ENCODE data around the gene ABCD1.

The ABCD1 gene

DNA sequence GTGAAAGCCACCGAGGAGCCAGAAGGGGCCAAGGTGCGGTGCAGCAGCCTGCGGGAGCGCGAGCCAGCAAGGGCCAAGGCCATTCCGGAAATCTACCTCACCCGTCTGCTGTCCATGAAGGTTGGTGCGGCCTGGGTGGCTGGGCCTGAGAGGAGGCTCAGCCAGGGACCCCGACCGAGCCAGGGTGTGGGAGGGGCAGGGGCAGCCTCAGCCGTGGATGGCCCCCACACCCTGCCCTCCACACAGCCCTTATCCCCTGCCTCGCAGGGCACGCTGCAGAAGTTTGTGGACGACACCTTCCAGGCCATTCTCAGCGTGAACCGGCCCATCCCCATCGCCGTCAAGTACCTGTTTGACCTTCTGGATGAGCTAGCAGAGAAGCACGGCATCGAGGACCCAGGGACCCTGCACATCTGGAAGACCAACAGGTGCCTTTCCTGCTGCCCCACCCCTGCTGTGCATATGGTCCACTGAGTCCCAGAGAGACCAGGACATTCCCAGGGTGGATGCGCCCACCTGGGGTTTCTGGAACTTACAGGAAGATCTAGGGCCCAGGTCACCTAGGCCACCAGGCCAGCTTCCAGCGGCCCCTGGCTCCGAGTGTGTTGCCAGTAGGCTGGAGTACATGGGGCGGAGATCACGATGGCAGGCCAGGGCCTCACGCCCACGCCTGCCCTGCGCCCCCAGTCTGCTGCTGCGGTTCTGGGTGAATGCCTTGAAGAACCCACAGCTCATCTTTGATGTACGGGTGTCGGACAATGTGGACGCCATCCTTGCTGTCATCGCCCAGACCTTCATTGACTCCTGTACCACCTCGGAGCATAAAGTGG, 52.8 kb downstream of the ABCD1 start:
- DNase-seq (ENCODE audit: low read depth): no peak
- H3K4me3 ChIP-seq (ENCODE audit: low read length): no peak overlapping the region
- TF ChIP-seq, protein P1, sequence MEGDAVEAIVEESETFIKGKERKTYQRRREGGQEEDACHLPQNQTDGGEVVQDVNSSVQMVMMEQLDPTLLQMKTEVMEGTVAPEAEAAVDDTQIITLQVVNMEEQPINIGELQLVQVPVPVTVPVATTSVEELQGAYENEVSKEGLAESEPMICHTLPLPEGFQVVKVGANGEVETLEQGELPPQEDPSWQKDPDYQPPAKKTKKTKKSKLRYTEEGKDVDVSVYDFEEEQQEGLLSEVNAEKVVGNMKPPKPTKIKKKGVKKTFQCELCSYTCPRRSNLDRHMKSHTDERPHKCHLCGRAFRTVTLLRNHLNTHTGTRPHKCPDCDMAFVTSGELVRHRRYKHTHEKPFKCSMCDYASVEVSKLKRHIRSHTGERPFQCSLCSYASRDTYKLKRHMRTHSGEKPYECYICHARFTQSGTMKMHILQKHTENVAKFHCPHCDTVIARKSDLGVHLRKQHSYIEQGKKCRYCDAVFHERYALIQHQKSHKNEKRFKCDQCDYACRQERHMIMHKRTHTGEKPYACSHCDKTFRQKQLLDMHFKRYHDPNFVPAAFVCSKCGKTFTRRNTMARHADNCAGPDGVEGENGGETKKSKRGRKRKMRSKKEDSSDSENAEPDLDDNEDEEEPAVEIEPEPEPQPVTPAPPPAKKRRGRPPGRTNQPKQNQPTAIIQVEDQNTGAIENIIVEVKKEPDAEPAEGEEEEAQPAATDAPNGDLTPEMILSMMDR (conservative IDR thresholded peaks at IDR 0.05; ENCODE audit: low read depth, low read length): no peak

DNA sequence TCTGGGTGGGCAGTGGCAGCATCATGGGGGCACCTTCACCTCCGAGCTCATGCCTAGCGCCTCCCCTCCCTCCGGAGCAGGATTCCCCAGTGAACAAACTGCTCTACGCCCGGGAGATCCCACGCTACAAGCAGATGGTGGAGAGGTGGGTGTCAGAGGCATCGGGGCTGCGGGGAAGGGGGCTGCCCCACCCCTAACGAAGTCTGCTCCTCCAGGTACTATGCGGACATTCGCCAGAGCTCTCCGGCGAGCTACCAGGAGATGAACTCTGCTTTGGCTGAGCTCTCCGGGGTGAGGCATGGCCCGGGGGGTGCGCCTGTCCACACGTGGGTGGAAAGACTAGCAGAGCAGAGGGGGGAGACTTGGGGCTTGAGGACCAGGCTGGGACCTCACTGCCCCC, 53.5 kb downstream of the ABCD1 start:
- TF ChIP-seq, protein P1 (conservative IDR thresholded peaks at IDR 0.05; ENCODE audit: low read depth, low read length): no peak
- no peak overlapping the region for H3K4me3 ChIP-seq (ENCODE audit: low read length)
- DNase-seq (ENCODE audit: low read depth): no peak

DNA sequence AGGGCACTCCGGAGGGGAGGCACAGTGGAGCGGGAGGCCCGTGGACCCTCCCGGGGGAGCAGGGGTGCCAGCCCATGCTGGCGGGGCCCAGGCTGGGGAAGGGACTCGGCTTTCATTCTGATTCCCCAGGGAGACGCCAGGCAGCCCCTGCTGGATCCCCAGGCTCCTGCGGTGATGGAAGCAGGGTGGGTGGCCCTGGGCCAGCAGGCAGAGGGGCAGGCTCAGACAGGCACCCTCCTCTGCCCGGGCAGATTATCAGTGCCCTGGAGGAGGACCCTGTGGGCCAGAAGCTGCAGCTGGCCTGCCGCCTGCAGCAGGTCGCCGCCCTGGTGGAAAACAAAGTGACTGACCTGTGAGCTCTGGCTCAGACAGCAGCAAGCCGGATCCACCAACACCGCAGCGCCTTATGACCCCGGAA, 54.0 kb downstream of the ABCD1 start:
- H3K4me3 ChIP-seq (ENCODE audit: low read length): no peak overlapping the region
- DNase-seq (ENCODE audit: low read depth): no peak
- TF ChIP-seq, protein P1 (conservative IDR thresholded peaks at IDR 0.05; ENCODE audit: low read depth, low read length): no peak

GRCh38 chrX:153779891-153780677, 55.4 kb downstream of the ABCD1 start:
- no peak for DNase-seq (ENCODE audit: low read depth)
- TF ChIP-seq, protein P1 (conservative IDR thresholded peaks at IDR 0.05; ENCODE audit: low read depth, low read length): no peak

GRCh38 chrX:153780678-153781427, 56.2 kb downstream of the ABCD1 start, which contains the start of gene SRPK3:
Gene SRPK3 (plus strand): TSS chrX:153781041. CDS start chrX:153781087, 46 bp downstream.
- no peak for DNase-seq (ENCODE audit: low read depth)
- H3K4me3 ChIP-seq (ENCODE audit: low read length): no peak within 1 kb of the TSS
- TF ChIP-seq, protein P1 (conservative IDR thresholded peaks at IDR 0.05; ENCODE audit: low read depth, low read length): no peak

More at GRCh38 chrX:153779891-153780677, 55.4 kb downstream of the ABCD1 start:
- H3K4me3 ChIP-seq (ENCODE audit: low read length): no peak overlapping the region

GRCh38 chrX:153781428-153782047, 56.9 kb downstream of the ABCD1 start:
- TF ChIP-seq, protein P1 (conservative IDR thresholded peaks at IDR 0.05; ENCODE audit: low read depth, low read length): no peak
- no peak for DNase-seq (ENCODE audit: low read depth)
- no peak overlapping the region for H3K4me3 ChIP-seq (ENCODE audit: low read length)

Measured in retinal pigment epithelial cell (primary cell).